Stimulated activated CD8-positive, alpha-beta memory T cell treated with anti-CD3 and anti-CD28 coated beads, Interleukin-4, amount 100 ng/mL, for 1 hour (primary cell): ENCODE data around the gene TPBGL.

ENCODE experiments used
- DNase-seq, 2 donors: peaks; one replicate each; pipeline ENCODE4 v3.0.0-alpha.2; 2020; ENCODE audit warnings: low read depth in 2 of 2, low spot score in 1 of 2

Gene TPBGL

DNA sequence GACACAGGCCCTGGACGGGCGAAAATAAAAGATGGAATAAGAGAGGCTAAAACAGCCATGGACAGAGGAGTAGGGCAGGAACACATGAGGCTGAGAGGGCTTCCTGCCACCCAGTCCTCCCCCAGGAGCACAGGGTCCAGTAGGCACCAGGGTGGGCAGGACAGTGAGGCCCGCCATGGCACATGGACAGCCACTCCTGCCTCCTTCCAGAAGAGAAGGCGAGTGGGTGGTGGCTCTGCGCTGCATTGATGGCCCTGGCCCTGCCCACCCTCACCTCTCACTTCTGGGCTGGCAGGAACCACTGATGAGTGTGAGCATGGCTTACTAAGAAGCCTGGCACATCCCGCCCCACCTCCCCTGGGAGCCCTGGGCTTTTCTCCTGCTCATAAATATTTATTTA is 51.2 kb downstream of the TPBGL start:
- no peak for DNase-seq

DNA sequence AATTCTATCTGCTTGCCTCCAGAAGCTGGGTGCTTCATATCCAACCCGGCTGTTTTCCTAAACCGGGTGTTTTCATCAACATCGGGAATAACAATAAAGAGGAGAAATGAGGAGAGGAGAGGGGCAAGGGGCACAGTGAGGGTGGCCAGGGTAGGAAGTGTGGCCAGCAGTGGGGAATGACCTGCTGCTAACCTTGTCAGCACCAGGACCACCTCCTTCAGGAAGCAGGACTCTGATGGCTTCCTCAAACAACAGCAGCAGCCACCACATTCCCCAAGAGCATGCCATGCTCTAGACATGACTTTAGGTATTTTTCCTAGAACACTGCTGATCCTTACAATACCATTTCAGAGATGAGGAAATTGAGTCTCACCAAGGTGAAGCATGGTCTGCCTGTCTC is 52.4 kb downstream of the TPBGL start:
- DNase-seq = no peak
